GM21423 (cell line): ENCODE results near the gene GET4.
"Not testable (repeated sequence)": the region's sequence is repeated elsewhere in the genome, so short reads cannot be mapped to it uniquely, and the experiment has no call there.

ENCODE experiments used
- ATAC-seq: cut with Tn5 transposase; IDR thresholded peaks from one replicate; pipeline ENCODE4 v1.9.1; 2021; ENCODE audit warnings: mild to moderate bottlenecking, moderate library complexity; ENCODE audit not compliant: unreplicated experiment

The GET4 gene

DNA sequence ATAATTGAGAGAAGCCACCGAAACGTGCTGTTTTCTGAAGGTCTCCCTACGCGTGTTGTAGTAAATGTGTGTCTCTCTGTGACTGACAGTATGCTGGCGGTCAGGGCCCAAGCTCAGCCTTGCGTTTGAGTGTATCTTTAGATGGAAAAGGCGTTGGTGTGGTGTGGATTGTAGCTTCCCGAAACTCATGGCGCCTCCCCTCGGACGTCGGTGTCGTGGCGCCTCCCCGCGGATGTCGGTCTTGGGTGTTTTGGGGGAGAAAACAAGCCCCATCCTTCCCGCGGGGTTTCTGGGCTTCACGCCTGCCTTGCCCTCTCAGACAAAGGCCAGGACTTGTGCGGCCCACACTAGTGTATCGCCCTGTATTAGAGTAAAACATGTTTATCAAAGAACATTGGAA lies 31.3 kb upstream of the GET4 start:
- no peak for ATAC-seq

DNA sequence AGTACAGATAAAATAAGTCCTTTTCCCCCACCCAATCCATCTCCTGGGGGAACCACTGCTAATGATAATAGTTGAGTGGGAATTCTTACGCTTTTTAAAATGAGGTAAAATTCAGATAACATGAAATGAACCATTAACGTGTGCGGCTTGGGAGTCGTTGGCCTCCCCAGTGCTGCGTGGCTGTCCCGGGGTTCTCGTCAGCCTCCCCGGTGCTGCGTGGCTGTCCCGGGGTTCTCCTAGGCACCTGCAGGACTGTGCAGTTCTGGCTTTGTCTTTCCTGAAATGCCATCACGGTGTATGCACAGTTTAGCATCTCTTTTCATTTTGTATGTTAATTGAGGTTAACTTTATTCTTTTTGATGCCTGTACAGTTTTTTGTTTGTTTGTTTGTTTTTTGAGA lies 30.6 kb upstream of the GET4 start:
- no peak for ATAC-seq

DNA sequence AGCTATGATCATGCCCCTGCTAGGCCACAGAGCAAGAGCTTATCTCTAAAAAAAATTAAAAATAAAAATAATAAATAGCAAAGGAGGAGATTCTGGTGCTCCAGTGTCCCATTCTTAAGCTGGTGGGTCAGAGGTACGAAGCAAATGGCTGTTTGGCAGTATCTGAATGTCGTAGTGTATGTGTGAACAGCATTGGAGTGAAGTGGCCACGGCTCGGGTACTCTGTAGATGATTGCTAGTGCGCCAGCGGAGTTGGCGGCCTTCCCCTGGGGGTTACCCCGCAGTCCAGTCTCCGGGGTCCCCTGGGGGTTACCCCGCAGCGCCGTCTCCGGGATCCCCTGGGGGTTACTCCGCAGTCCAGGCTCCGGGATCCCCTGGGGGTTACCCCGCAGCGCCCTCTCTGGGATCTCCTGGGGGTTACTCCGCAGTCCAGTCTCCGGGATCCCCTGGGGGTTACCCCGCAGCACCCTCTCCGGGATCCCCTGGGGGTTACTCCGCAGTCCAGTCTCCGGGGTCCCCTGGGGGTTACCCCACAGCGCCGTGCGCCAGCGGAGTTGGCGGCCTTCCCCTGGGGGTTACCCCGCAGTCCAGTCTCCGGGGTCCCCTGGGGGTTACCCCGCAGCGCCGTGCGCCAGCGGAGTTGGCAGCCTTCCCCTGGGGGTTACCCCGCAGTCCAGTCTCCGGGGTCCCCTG lies 29.2 kb upstream of the GET4 start:
- not testable (repeated sequence) for ATAC-seq

DNA sequence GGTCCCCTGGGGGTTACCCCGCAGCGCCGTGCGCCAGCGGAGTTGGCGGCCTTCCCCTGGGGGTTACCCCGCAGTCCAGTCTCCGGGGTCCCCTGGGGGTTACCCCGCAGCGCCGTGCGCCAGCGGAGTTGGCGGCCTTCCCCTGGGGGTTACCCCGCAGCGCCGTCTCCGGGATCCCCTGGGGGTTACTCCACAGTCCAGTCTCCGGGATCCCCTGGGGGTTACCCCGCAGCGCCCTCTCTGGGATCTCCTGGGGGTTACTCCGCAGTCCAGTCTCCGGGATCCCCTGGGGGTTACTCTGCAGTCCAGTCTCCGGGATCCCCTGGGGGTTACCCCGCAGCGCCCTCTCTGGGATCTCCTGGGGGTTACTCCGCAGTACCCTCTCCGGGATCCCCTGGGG lies 28.6 kb upstream of the GET4 start:
- ATAC-seq: not testable (repeated sequence)

DNA sequence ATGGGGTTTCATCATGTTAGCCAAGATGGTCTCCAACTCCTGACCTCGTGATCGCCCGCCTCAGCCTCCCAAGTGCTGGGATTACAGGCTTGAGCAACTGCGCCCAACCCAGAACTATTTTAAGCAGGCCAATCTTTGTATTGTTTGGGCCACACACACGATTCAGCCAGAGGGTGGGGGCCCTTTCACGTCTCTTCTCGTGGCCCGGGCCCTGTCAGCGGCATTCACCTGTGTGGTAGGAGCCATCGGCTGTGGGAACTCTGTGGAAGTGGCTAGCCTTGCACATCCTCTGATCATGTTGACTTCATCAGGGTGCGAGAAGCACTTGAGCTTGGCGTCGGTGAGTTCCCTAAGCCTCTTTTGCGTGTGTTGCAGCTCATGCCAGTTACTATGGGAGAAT lies 27.2 kb upstream of the GET4 start:
- ATAC-seq: no peak

DNA sequence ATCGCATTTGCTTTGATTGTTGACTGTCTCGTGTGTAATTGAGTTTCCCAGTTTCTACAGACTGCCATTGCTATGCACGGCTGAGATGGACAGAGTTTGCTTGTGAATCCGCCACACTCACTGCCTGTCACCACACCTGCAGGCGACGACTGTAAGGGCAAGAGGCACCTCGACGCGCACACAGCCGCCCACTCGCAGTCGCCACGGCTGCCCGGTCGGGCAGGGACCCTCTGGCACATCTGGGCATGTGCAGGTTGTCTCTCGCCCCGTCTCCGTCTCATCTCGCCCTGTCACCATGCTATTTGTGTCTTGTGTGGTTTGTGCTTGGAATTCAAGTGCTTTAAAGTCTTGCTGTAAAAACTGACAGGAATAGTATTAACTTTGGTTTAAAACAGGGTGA lies 26.6 kb upstream of the GET4 start:
- ATAC-seq: no peak

DNA sequence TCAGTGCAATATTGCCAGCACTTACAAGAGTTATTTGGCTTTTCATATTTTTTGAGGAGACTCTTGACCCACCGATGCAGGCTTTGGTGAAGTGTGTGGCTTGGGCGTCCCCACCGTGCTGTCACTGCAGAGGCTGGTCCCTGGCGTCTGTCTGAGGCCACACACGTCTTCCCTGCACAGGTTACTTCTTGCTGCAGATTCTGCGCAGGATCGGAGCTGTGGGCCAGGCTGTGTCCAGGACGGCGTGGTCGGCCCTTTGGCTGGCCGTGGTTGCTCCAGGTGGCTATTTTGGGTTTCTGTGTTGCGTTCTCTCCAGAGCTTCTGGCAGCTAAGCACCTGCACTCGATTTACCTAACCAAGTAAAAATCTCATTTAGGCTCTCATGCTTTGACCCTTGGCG lies 25.1 kb upstream of the GET4 start:
- no peak for ATAC-seq

DNA sequence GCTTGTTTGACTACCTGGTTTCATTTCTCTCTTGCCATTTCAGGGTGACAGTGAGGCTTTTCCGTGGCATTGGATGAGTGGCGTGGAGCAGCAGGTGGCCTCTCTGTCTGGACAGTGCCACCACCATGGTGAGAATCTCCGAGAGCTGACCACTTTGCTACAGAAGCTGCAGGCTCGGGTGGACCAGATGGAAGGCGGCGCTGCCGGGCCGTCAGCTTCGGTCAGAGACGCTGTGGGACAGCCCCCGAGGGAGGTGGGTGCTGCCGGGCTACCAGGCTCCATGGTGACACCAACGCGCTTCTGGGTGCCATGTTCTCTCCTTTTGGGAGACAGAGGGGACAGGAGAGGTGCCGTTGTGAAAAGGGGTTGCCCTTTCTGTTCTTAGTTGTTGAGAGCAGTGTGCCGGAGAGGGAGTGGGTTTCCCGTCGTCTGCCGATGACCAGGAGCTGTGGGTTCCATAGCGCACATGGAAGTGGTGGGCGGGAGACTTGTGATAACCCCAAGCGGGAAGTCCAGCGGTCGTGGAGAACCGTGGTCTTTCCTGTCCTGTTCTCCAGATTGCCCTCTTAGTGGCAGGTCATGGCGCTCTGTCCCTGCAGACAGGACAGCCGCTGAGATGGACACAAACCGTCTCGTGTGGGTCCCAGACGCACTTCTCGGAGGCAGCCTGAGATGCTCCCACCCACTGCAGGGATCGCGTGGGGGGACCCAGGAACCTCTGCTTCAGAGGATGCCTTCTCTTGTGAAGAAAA lies 22.8 kb upstream of the GET4 start:
- ATAC-seq: no peak

DNA sequence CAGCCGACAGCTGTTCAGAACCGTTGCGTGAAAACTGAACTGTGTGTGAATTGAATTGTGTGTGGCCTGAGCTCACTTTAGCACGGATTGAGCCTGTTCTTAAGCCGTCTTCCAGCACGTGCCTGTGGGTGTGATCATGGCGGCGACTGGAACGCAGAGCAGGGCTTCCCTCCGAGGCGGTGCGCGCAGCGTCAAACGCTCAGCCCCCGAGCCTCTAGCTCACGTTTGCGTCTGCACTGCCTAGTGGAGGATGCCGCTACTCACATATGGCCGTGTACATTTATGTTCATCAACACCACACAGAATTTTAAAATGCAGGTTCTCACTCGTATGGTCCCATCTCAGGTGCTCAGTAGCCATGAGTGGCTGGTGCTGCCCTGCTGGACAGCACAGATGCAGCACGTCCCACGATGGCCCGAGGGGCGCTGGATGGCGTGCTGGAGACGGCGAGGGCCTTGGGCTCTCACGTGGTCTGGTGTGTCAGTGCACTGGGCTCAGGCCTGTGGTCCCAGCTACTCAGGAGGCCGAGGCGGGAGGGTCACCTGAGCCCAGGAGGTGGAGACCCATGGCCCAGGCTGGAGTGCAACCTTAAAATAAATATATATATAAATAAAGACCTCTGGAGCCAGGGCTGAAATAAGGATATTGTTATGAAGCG lies 22.1 kb upstream of the GET4 start:
- ATAC-seq: no peak

DNA sequence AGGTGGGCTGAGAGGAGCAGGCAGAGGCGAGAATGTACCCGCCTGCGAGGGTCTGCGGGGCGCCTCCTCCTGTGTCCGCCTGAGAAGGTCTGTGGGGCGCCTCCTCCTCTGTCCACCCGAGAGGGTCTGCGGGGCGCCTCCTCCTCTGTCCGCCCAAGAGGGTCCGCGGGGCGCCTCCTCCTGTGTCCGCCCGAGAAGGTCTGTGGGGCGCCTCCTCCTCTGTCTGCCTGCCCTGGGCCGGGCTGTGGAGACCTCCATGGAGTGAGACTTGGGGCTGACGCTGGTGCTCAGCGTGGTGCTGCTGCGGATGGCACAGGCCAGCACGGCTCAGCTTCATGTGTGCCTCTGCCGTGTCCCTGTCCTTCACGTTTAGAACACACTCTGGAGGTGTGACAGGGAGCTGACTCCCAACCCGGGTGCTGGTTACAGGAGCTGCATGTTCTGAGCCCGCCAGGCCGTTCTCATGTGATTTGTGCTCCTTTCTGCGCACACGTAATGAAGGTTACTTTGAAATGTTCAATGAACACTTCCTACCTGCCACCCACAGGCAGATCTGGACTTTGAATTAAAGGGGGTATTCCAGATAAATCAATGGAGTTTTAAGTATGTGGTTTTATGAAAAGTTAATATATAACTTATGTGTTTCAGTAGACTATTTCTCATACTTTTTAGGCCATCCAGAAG lies 20.5 kb upstream of the GET4 start:
- no peak for ATAC-seq

DNA sequence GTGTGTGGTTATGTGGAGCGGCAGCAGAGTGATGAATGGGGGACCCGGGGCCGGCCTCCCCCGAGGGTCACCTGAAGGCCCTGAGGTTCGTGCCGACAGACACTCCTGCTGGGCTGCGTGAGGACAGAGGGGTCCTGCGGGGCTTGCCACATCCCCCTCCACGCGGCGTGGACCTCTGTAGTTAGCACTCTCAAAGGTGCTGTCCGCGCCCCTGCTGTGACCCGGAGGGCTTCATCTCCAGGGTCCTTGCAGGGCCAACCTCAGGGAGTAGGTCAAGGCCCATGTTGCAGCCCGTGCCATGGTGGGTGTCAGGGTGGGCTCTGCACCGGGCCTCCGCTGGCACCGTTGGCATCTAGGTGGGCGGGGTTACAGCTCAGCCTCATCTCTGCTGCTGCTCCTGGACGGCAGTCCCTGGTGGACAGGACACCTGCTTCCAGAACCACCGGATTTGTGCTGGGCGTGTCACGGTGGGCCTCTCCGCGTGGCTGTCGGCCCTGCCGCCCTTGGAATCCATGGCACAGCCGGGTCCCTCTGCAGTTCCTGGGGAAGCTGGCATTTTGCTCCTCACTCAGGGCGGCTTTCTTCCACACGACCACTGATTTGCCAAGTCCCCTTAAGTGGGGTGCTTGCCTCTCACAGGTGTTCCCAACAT lies 19.8 kb upstream of the GET4 start:
- no peak for ATAC-seq

DNA sequence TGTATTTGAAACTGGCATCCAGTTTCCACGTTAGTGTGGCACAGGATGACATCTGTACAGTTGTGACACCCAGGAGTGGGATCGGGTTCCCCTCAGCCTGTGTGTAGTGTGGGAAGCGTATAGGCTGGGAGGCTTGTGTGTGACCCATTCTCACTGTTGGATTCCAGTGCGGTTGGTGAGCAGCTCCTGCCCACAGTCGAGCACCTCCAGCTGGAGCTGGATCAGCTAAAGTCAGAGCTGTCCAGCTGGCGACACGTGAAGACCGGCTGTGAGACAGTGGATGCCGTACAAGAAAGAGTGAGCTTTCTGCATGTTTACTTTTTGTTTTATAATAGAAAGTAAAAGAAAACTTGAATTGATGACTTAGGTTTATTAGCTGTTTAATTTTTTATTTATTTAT lies 18.7 kb upstream of the GET4 start:
- no peak for ATAC-seq

DNA sequence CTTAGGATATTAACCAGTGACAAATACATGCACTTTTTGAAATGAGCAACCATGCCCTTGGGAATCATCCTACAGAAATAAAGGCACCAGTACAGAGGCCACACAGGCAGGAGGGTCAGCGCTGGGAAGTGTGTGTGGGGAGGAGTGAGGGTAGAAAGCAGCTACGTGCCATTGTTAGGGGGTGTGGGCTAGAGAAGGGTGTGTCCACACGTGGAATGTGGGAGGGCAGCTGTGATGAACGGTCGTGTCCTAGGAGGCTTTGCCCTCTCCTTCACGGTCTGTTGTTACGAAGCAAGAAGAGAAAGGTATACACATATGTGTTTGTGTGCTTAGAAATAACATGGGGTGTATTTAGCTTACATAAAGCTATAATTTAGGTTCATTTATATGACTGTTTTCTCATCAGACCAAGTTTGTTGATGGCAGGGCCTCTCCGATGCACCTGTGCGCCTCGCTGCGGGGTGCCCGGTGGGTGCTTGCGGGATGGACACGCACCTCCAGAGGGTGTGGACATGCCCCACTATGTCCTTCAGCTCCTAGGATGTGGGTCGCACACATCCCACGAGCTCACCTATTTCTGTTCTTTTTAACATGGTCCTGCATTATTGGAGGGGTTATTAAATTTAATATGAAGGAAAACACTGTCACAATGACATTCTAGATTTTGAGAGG lies 16.9 kb upstream of the GET4 start:
- ATAC-seq: no peak

DNA sequence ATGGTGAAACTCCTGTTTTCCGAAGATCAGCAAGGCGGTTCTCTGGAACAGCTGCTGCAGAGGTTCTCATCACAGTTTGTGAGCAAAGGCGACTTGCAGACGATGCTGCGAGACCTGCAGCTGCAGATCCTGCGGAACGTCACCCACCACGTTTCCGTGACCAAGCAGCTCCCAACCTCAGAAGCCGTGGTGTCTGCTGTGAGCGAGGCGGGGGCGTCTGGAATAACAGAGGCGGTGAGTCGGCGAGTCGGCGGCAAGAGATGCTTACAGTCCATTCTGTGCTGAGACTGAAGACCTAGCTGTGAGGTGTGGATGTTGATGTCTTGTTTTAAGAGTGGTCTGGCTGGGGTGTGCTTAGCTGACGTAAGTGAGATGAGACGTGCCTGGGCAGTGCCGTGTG lies 16.2 kb upstream of the GET4 start:
- ATAC-seq: no peak

DNA sequence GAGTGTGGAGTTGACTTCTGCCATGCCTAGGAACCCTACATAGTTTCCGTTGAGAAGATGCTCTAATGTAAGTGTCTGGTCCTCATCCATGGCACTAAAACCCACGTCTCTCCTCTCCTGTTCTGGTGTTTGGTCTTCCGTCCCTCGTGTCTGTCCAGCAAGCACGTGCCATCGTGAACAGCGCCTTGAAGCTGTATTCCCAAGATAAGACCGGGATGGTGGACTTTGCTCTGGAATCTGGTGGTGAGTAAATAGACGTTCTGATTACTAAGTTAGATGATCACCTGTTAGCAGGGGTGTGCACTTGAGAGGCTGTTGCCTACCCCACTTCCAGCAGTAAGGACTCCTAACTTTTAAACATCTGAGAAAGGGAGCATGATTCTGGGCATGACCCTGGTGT lies 15.1 kb upstream of the GET4 start:
- ATAC-seq: no peak

DNA sequence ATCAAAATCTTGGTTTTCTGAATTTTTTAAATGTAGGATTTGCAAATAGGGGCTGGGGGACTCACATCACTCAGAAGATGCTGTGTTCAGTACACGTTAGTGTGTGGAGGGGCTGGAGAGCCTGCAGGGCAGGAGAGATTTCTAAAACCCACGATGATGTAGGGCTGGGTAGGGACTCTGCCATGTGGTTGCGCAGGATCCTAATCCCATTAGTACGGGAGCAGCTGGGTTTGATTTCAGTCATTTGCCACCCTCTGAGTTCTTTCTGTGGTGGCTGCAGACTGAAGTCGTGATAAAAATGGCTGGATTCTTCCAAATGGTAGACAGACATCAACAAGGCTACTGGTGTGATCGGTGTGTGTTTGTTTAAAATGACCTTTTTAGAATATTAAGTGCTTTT lies 14.2 kb upstream of the GET4 start:
- ATAC-seq: no peak

DNA sequence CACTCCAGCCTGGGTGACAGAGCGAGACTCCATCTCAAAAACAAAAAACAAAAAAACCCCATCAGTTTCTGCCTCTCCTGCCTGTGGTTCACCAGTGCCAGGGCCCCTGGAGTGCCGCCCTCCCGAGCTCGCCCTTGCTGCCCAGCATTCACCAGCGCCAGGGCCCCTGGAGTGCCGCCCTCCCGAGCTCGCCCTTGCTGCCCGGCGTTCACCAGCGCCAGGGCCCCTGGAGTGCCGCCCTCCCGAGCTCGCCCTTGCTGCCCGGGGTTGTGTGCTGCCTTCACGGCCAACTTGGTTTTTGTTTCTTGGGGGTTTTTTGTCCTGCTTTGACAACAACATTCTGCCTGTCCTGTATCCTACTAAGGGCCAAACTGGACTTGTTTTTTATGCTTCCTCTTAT lies 13.2 kb upstream of the GET4 start:
- ATAC-seq: no peak

DNA sequence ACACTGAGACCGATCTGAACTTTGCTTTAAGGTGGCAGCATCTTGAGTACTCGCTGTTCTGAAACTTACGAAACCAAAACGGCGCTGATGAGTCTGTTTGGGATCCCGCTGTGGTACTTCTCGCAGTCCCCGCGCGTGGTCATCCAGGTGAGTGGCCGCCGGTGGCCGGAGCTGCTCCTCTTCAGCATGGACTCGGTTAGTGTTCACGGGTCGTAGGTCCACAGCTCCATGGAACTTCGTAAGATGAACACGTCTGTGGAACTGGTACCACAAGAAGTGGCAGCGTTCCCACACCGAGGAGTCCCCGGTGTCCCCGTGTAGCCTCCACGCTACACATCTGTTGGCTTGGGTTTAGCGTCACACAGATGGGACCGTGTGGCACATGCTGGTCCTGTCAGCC lies 10.4 kb upstream of the GET4 start:
- no peak for ATAC-seq

DNA sequence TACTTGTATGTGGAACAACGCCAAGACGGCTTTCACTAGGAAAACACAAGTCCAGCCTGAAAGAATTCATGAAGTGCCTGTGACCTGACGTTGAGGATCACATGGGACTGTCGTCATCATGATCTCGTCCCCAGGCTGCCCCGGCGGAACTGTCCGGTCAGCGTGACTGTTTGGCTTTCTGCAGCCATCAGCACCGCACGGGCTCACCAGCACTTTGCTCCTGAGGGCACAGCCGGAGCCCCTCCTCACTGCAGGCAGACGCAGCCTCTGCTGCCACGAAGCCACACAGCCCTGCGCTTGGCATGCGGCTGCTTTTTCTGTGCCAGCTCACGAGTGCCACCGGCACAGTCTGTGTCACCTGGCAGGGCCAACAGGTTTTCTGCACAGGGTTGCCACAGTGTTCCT lies 9.4 kb upstream of the GET4 start:
- ATAC-seq: no peak

DNA sequence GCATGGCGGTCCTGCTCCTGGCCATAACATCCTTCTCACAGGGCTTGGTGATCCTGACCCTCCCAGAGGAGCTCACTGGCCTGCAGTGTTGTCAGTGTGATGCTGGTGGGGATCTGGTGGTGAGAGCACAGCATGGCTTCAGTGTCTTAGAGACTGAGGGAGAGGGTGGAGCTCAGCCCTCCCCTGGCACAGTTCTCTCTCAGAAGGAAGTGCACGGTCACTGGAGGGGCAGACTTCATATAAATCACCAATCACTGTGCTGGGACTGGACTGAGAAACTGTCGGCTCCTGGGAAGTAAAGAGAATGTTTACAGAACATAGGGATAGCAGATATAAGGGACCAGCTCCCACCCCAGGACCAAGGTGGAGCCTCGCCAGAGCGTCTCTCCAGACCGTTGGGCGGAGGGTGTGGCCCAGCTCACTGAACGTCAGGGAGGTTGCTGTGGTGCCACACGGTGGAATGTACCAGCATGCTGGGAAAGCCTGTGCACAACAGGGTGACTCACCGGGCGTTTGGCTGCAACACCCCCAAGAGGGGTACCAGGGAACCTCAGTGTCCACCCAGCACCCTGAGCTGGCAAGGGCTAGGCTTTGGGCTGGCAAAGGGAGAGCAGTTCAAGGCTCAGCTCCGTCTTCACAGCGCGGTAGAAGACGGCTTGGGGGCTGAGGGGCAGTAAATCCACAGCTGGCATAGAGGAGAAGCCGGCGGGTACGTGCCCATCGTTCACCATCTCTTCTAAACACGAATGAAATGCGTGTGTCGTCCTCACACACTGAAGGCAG lies 8.8 kb upstream of the GET4 start:
- ATAC-seq: no peak
